Neural cell (in vitro differentiated cells): ENCODE measurements around the gene CHST8. TPM values are rescaled to one million over a fixed set of nuclear protein-coding genes. Genes with fewer than 3 reads are reported as not detected.

Experiments used
- H2AFZ ChIP-seq: fragments of 200-600, 300-800 bp; sonication (generic), shearing (Covaris generic); 2 replicates; pipeline ENCODE4 v1.6.0; 2014; ENCODE audit warnings: low read depth, mild to moderate bottlenecking, antibody characterized with exemption, low read length, moderate library complexity
- H3F3A ChIP-seq: fragments of 200-600 bp; shearing (Covaris generic); 2 replicates; pipeline ENCODE4 v1.6.1; 2016; ENCODE audit warnings: mild to moderate bottlenecking, moderate library complexity, mixed read lengths, antibody characterized with exemption, low read length; ENCODE audit not compliant: insufficient read depth, poor library complexity, severe bottlenecking
- H3K27ac ChIP-seq: fragments of 200-600, 300-800 bp; sonication (generic), shearing (Covaris generic); 2 replicates; pipeline ENCODE4 v1.5.1; 2014; ENCODE audit warnings: mild to moderate bottlenecking, low read length, moderate library complexity
- H3K27me3 ChIP-seq: fragments of 300-800, 200-600 bp; sonication (generic), shearing (Covaris generic); 2 replicates; pipeline ENCODE4 v1.6.0; 2014; ENCODE audit warnings: mild to moderate bottlenecking, low read depth, low read length, moderate library complexity; ENCODE audit not compliant: insufficient read depth
- H3K36me3 ChIP-seq: fragments of 300-800, 200-600 bp; sonication (generic), shearing (Covaris generic); 2 replicates; pipeline ENCODE4 v1.5.1; 2014; ENCODE audit warnings: mild to moderate bottlenecking, antibody characterized with exemption, low read length, moderate library complexity; ENCODE audit not compliant: insufficient read depth
- H3K4me2 ChIP-seq: fragments of 300-800, 200-600 bp; sonication (generic), shearing (Covaris generic); 2 replicates; pipeline ENCODE4 v1.6.0; 2014; ENCODE audit warnings: mild to moderate bottlenecking, low read length
- H3K4me3 ChIP-seq: fragments of 300-800, 200-600 bp; sonication (generic), shearing (Covaris generic); 2 replicates; pipeline ENCODE4 v1.5.1; 2014; ENCODE audit warnings: mild to moderate bottlenecking, low read length, moderate library complexity
- H3K79me2 ChIP-seq: fragments of 200-600 bp; shearing (Covaris generic); replicated peaks from 2 replicates; pipeline ENCODE4 v1.6.0; 2014; ENCODE audit warnings: mild to moderate bottlenecking, low read length, moderate library complexity; ENCODE audit not compliant: insufficient read depth
- H3K9ac ChIP-seq: fragments of 300-800, 200-600 bp; sonication (generic), shearing (Covaris generic); 2 replicates; pipeline ENCODE4 v1.6.1; 2016; ENCODE audit warnings: mild to moderate bottlenecking, low read length, mixed read lengths
- H3K9me2 ChIP-seq: fragments of 200-600 bp; shearing (Covaris generic); 2 replicates; pipeline ENCODE4 v1.6.1; 2016; ENCODE audit warnings: mild to moderate bottlenecking, low read length, mixed read lengths; ENCODE audit not compliant: insufficient read depth
- H3K9me3 ChIP-seq: fragments of 200-600, 300-800 bp; sonication (generic), shearing (Covaris generic); 2 replicates; pipeline ENCODE4 v1.6.1; 2016; ENCODE audit warnings: mild to moderate bottlenecking, mixed run types, low read length, moderate library complexity, mixed read lengths
- H4K20me1 ChIP-seq: fragments of 200-600 bp; shearing (Covaris generic); 2 replicates; pipeline ENCODE4 v1.6.1; 2016; ENCODE audit warnings: mild to moderate bottlenecking, mixed run types; ENCODE audit not compliant: insufficient read depth
- EP300 ChIP-seq: fragments of 450-650 bp; conservative IDR thresholded peaks from 2 replicates; pipeline ENCODE4 v1.6.1; 2014; ENCODE audit warnings: antibody characterized with exemption, mild to moderate bottlenecking, moderate library complexity; ENCODE audit not compliant: poor library complexity, severe bottlenecking
- EZH2 ChIP-seq: fragments of 200-600, 300-800 bp; shearing (Covaris generic), sonication (generic); IDR thresholded peaks from 2 replicates; pipeline ENCODE4 v1.6.1; 2014; ENCODE audit warnings: antibody characterized with exemption, low read length, borderline replicate concordance, mild to moderate bottlenecking; ENCODE audit not compliant: insufficient read depth, poor library complexity, severe bottlenecking
- MXI1 ChIP-seq: fragments of 450-650 bp; conservative IDR thresholded peaks from 2 replicates; pipeline ENCODE4 v1.6.1; 2014; ENCODE audit warnings: antibody characterized with exemption, mild to moderate bottlenecking; ENCODE audit not compliant: poor library complexity, severe bottlenecking
- POLR2AphosphoS5 ChIP-seq: IDR thresholded peaks from 2 replicates; pipeline ENCODE4 v1.6.1; 2012
- RAD21 ChIP-seq: fragments of 450-650 bp; conservative IDR thresholded peaks from 2 replicates; pipeline ENCODE4 v1.6.1; 2014; ENCODE audit warnings: antibody characterized with exemption, mild to moderate bottlenecking, moderate library complexity
- SMC3 ChIP-seq: fragments of 450-650 bp; conservative IDR thresholded peaks from 2 replicates; pipeline ENCODE4 v1.6.1; 2014; ENCODE audit warnings: antibody characterized with exemption, mild to moderate bottlenecking, moderate library complexity; ENCODE audit not compliant: poor library complexity
- TAF1 ChIP-seq: IDR thresholded peaks from 2 replicates; pipeline ENCODE4 v1.6.1; 2012; ENCODE audit warnings: low read depth
- polyA plus RNA-seq: library from polyadenylated mRNA; depleted of rRNA; stranded (reverse); fragments of >200 nt; gene quantifications from 2 replicates; pipeline ENCODE4 v1.2.3, GENCODE V29; 2014
- TF ChIP-seq, protein P1 (sequence below): IDR thresholded peaks from 2 replicates; pipeline ENCODE4 v1.6.1; 2012; ENCODE audit warnings: borderline replicate concordance
- TF ChIP-seq, protein P2 (sequence below): fragments of 450-650 bp; IDR thresholded peaks from 2 replicates; pipeline ENCODE4 v1.5.1; 2014; ENCODE audit warnings: antibody characterized with exemption, mild to moderate bottlenecking, moderate library complexity; ENCODE audit not compliant: poor library complexity, severe bottlenecking

CHST8 gene
- polyA plus RNA-seq, 1 donor from 2014 or later: 7.1 TPM

DNA sequence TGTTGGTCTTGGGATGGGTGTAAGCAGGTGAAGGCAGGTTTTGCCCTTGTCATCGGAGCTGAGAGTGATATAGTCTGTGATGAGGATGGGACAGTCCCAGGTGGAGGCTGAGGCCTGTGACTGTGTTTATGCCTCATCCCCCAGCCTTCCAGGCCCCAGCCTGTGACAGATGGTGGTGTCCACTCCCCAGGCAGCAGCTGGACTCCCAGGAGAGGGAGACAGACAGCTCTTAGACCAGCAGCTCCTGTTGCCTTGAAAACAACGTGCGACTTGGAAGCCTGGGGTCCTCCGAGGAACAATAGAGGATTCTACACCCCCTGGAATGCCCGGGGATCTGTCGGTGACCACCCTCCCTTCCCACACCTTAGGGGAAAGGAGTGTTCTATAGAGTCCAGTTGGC lies 63.8 kb downstream of the CHST8 start:
- Histone ChIP-seq H3K4me3 (no peak overlapping the region), H3K27me3 (peaks cover 49% of the 10 kb centered on the region)

GRCh38 chr19:33686262-33686661 lies 64.5 kb downstream of the CHST8 start:
- Histone ChIP-seq H3F3A (no peaks in the 10 kb centered on the region), H3K27me3 (peaks cover 47% of the 10 kb centered on the region)
- no peak for TF ChIP-seq RAD21
- no peak for TF ChIP-seq POLR2AphosphoS5
- TF ChIP-seq TAF1: no peak
- TF ChIP-seq EZH2: no peak
- TF ChIP-seq, protein P1, sequence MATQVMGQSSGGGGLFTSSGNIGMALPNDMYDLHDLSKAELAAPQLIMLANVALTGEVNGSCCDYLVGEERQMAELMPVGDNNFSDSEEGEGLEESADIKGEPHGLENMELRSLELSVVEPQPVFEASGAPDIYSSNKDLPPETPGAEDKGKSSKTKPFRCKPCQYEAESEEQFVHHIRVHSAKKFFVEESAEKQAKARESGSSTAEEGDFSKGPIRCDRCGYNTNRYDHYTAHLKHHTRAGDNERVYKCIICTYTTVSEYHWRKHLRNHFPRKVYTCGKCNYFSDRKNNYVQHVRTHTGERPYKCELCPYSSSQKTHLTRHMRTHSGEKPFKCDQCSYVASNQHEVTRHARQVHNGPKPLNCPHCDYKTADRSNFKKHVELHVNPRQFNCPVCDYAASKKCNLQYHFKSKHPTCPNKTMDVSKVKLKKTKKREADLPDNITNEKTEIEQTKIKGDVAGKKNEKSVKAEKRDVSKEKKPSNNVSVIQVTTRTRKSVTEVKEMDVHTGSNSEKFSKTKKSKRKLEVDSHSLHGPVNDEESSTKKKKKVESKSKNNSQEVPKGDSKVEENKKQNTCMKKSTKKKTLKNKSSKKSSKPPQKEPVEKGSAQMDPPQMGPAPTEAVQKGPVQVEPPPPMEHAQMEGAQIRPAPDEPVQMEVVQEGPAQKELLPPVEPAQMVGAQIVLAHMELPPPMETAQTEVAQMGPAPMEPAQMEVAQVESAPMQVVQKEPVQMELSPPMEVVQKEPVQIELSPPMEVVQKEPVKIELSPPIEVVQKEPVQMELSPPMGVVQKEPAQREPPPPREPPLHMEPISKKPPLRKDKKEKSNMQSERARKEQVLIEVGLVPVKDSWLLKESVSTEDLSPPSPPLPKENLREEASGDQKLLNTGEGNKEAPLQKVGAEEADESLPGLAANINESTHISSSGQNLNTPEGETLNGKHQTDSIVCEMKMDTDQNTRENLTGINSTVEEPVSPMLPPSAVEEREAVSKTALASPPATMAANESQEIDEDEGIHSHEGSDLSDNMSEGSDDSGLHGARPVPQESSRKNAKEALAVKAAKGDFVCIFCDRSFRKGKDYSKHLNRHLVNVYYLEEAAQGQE: no peak
- TF ChIP-seq EP300: no peak
- no peak for TF ChIP-seq MXI1
- TF ChIP-seq, protein P2, sequence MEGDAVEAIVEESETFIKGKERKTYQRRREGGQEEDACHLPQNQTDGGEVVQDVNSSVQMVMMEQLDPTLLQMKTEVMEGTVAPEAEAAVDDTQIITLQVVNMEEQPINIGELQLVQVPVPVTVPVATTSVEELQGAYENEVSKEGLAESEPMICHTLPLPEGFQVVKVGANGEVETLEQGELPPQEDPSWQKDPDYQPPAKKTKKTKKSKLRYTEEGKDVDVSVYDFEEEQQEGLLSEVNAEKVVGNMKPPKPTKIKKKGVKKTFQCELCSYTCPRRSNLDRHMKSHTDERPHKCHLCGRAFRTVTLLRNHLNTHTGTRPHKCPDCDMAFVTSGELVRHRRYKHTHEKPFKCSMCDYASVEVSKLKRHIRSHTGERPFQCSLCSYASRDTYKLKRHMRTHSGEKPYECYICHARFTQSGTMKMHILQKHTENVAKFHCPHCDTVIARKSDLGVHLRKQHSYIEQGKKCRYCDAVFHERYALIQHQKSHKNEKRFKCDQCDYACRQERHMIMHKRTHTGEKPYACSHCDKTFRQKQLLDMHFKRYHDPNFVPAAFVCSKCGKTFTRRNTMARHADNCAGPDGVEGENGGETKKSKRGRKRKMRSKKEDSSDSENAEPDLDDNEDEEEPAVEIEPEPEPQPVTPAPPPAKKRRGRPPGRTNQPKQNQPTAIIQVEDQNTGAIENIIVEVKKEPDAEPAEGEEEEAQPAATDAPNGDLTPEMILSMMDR: no peak
- no peak for TF ChIP-seq SMC3

More for the DNA sequence above, 63.8 kb downstream of the CHST8 start:
- Histone ChIP-seq H3K9me3 (peaks cover 3% of the 10 kb centered on the region), H2AFZ (no peak overlapping the region), H3K79me2 (no peaks in the 10 kb centered on the region), H3K36me3 (no peaks in the 10 kb centered on the region), H4K20me1 (no peaks in the 10 kb centered on the region), H3K27ac (no peak overlapping the region), H3K4me2 (no peak overlapping the region), H3F3A (no peaks in the 10 kb centered on the region), H3K9ac (no peak overlapping the region), H3K9me2 (no peaks in the 10 kb centered on the region)
- TF ChIP-seq TAF1 (no peak), SMC3 (no peak), POLR2AphosphoS5 (no peak), RAD21 (no peak), EZH2 (no peak), EP300 (no peak)
- TF ChIP-seq, protein P2: no peak

More at GRCh38 chr19:33686262-33686661, 64.5 kb downstream of the CHST8 start:
- Histone ChIP-seq H3K79me2 (no peaks in the 10 kb centered on the region), H2AFZ (no peak overlapping the region), H3K9me3 (peaks cover 3% of the 10 kb centered on the region), H3K4me3 (no peak overlapping the region), H3K9ac (no peak overlapping the region), H4K20me1 (no peaks in the 10 kb centered on the region), H3K27ac (no peak overlapping the region), H3K36me3 (no peaks in the 10 kb centered on the region), H3K4me2 (no peak overlapping the region), H3K9me2 (no peaks in the 10 kb centered on the region)
